Activated naive CD4-positive, alpha-beta T cell treated with anti-CD3 and anti-CD28 coated beads, Interleukin-2, amount 50 U/mL, for 16 hours (primary cell): ENCODE measurements around the gene IGF2BP3.

Source experiments
- DNase-seq: peaks from one replicate; pipeline ENCODE4 v3.0.0-alpha.2; 2020

Gene IGF2BP3

DNA sequence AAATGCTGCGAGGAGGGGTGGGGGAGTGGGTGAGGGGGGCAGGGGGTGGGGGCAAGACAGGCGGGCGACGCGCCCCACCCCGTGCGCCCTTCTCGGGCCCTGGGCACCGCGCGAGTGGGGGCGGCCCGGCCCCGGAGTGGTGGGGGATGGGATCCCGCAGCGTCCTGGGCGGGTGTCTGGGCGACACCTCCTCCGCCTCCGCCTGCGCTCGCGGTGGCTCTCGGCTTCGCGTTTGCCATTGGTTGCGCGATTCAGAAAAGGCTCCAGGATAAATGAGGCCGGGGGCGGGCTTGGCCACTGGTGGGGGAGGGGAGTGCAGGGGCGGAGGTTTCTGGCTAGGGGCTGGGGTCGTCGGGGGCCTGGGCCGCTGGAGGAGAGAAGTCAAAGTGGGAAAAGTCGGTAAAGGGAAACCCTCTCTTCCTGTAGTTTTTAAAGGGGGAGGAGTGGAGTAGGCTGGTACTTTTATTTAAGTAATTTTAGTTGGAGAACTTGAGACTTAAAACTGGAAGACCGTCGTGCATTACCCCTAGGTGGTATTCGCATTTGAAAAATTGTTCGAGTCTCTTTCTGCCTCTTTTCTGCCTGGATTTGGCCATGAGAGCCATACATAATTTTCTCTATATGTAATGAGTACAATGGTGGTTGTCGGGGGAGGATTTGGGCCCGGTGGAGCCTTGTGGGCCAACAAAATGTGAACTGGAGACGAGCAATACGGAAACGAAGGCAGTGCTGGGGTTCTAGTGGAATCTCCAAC is 992 bp upstream of the IGF2BP3 start:
- peak; percentile 16 for DNase-seq

DNA sequence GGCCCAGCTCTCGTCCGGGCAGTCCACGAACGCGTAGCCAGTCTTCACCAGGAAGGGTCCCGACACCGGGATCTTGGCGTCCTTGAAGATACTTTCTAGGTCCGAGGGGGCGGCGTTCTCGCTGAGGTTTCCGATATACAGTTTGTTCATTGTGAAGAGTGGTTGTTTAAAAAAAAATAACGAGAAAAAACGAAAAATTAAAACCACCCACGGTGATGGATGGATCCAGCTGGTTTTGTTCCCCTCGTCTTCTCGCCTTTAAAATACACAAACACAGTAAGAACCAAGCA is 385 bp downstream of the IGF2BP3 start:
- peak; percentile 17 for DNase-seq

DNA sequence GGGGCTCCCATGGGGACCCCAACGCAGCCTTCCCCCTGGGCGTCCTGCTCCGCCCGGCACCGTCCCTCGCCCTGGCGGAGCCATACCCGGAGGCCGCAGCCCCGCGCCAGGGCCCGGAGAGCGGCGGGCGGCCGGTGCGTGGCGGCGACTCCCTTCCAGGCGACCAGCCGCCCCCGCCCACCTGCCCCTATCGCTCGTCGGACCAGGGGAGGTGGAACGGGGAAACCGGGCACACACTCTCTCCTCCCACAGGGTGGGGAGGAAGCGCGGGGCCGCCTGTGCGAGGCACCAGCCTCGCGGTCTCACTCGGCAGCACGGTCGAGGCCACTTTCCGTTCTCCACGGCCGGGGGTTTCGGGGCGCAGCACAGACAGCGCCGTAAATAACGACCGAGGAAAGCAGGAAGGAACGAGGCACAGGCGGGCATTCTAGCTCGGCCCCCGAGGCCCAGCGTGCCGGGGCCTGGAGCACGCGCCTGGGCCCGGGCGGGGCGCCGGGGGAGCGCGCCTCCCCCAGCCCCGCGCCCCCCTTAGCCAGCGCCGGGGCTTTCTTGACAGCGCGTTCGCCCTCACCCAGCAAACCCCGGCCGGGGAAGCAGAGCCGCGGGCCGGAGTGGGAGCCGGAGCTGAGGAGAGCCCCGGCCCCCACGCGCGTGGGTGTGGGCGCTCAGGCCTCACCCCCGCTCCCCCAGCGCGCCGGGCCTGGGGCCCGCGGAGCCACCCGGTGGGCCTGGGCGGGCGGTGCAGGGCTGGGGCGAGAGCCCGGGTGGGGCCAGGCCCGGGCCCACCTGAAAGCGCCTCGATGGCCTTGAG is 936 bp downstream of the IGF2BP3 start:
- peak; percentile 37 for DNase-seq

DNA sequence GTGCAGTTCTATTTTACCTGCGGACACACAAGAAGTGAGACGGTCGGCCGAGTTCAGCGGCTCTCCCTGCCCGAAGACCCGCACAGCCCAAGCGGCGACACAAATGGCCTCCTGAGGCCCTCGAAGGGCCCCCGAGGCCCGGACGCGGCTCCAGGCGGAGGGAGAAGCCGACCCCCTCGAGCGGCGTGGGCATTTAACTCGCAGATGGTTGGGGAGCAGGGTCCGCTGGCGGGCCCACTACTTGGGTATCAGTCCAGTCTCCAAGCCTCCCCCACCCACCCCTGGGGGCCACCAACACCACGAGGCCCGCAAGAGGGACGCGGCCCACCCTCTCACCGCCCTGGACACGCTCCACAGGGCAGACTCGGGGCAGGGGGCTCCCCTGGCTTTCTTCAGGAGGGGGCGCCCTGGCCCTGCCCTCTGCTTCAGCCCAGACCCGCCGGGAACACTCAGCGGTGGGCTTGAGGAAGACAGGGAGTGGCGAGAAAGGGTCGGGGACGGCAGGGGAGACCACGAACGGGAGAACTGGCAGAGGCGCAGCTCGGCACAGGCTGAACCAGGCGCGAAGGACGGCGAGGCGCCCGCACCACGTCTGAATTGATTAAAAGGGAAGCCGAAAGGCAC is 1.7 kb downstream of the IGF2BP3 start:
- DNase-seq = peak; percentile 35

DNA sequence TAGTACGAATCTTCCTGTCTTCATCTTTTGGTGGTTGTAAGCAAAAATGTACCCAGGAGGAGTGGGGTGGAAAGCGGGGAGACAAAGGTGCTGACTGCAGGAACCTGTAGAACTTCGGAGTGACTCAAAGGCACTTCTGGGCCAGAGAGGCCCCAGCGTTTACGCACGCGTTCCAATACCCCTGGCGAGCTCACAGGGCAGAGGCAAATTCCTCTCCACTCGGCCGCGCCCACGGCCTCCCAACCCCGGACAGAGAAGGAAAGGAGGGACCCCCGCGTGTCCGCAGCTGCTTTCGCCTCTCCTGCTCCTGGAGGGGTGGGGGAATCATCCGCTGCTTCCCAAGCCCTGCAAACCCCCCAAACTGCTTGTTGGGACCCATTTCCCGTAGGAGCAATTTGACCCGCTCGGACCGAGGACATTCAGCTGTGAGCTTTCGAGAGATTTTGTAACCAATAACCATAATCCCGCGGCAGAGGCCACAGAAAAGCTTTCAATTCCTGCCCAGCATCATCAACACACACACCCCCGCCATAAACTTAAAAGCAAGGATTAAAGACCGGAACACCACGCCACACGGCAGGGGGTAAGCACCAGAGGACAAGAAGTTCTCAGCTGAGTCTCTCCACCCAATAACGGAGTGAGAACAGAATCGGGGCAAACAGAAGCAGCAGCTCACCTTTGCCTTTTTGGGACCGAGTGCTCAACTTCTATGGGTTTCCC is 2.3 kb downstream of the IGF2BP3 start:
- peak; percentile 21 for DNase-seq

DNA sequence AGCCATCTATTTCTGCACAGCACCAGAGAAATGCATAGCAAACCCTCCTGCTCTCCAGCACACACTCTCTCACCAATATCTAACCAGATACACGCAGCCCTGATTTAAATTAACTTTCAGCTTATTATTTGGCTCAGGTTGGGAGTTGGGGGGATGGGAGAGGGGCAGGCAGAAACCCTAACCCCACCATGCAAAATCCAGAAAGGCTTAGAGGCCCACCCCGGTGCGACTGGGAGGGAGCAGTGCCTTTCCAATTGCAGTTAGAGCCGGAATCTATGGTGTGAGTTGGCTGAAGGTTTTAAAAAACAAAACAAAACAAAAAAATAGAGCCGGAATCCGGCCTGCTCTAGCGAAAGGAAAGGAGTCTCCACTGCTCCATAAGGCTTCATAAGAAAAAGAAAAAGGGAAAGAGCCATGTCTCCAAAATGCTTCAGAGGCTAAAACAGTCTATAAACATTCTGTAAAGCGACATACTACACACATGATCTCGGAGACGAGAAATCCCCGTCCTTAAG is 2.9 kb downstream of the IGF2BP3 start:
- DNase-seq = no peak

DNA sequence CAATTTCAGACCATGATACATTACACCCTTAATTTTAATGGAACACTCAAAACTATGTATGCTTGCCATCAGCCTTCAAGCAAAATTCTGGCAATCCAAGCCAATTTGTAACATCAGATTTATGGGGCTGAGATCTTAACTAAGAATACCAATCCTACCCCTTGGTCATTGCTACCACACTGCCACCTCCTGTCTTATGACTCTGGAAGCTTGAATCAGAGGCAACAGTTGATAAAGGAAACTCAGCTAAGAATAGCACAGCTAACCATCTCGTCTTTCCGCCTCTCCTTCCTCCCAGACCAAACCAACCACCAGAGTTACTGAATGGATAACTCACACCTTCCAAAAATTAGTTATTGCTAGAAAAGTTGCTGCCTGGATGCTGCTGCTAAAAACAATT is 7.4 kb downstream of the IGF2BP3 start:
- DNase-seq = no peak

DNA sequence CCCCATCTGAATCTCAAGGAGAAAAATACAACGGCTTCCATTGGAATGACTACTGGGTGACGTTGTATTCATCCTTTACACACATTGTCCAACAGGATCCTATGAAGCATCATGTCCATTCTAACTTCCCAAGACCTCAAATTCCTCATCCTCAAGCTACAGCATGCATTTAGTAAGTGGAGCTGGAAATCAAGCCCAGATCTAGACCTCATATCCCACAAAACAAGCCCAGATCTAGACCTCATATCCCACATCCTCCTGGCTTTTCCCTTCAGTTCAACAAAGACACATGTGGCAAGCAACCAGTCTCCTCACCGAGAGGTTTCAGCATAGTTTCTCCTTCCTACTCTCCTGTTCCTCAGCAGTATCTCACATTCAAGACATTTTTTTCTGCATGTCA is 12.2 kb downstream of the IGF2BP3 start:
- no peak for DNase-seq

DNA sequence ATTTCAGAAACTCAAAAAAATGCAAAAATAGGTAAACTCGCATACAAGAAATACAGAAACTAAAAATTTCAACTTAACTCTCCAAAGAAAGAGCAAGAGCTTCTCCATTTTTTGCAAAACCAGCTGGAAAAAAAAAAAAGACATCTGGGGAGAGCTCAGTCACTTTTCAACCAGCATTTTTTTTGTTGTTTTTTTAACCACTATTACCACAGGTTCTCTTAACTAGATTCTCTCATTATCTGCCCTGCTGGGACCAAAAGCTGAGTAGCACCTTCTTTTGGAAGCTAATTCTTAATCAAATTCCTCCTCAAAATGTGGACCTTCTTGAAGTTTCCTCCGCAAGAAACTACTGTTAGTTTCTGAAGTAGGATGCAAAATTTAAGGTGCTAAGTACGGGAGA is 14.2 kb downstream of the IGF2BP3 start:
- no peak for DNase-seq

DNA sequence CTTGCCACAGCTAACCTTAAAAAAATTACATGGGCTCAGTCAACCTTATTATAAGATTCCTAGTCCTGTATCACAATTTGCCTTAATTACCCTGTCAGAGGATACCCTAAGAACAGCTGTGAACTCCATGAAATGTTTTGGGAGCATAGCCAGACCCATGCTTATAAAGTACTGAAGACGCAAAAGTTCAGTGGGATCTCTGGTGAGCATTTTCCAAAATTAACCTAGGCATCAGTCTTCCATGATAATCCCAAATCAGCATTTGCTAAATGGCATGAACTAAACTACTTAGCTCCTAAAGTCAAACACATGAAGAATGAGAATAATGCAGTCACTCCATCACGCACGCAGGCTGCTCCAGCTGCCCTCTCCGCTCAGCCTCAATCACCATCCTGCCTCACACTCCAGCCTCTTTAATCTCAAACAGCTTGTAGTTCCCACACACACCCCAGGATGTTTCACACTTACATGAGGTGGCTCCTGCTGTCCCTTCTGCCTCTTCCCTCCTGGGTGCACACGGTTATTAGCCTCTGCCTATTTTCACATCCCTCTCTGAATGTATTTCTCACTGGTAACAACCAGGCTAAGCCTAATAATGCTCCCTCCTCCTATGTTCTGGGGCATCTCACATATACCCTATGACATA is 15.3 kb downstream of the IGF2BP3 start:
- no peak for DNase-seq

DNA sequence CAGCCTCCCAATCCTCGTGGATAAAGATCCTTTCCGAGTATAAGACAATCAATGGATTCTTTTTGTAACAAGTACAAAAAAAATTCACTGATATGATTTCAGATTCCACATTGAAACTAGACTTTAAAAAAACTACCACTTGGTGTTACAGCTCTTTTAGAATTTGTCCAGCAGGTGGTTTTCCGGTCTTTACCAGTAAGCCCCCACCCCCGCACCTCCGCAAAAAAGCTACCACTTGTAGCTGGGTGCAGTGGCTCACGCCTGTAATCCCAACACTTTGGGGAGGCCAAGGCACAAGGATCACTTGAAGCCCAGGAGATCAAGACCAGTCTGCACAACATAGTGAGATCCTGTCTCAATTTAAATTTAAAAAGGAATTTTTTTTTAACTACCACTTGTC is 19.8 kb downstream of the IGF2BP3 start:
- no peak for DNase-seq

DNA sequence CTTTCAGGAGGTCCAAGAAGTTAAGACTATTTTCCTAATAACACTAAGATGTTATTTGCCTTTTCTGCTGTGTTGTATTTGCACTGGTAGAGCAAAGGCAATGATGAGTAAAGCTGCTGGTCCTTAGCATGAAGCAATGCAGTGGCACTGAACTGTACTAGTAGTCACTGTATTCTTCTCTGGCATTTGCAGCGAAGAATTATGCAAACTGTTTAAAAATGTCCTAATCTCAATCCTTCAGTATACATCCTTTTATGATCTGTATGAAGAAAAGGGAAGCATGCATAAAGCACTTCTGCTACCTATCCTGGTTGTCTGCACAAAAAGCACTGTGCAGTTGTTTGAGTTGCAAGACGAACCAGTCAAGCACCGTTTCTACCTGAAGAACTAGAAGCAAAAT is 20.4 kb downstream of the IGF2BP3 start:
- no peak for DNase-seq

DNA sequence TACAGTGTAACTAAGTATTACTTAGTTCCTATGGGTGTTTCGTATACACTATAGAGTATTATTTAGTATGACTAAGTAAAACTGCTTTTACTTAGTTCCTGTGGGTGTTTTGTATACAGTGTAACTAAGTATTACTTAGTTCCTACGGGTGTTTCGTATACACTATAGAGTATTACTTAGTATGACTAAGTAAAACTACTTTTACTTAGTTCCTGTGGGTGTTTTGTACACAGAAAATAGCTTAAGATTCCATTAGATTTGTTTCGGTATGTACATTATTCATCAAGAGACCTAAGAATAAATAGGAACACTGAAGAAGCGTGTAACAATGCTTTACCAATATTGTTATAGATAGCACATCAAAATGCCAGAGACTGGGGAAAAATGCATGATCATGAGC is 25.0 kb downstream of the IGF2BP3 start:
- no peak for DNase-seq

DNA sequence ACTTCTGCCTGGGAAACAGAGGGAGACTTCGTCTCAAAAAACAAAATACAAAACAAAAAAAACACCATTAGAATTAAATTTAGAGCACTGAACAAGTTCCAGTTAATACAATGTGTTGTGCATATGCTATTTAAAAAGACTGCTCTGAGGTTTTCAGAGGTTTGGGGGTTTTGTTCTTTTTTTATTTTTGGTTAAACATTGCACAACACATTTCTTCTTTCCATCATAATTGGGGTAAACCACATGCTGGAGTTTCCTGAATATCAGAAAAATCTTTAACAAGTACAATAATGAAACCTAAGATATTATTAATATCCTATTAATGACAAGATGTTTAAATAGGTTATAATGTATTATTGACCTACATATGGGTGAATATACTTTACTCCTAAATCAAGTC is 26.3 kb downstream of the IGF2BP3 start:
- no peak for DNase-seq

DNA sequence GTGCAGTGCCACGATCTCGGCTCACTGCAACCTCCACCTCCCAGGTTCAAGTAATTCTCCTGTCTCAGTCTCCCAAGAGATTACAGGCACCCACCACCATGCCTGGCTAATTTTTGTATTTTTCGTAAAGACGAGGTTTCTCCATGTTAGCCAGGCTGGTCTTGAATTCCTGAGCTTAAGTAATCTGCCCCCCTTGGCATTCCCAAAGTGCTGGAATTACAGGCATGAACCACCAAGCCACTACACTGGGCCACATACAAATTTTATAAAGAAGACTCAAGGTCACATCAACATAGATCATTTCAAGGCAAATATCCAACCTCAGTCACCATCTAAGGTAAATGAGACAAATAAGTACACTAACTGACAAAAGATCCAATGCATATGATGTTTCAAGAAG is 32.1 kb downstream of the IGF2BP3 start:
- DNase-seq = no peak

DNA sequence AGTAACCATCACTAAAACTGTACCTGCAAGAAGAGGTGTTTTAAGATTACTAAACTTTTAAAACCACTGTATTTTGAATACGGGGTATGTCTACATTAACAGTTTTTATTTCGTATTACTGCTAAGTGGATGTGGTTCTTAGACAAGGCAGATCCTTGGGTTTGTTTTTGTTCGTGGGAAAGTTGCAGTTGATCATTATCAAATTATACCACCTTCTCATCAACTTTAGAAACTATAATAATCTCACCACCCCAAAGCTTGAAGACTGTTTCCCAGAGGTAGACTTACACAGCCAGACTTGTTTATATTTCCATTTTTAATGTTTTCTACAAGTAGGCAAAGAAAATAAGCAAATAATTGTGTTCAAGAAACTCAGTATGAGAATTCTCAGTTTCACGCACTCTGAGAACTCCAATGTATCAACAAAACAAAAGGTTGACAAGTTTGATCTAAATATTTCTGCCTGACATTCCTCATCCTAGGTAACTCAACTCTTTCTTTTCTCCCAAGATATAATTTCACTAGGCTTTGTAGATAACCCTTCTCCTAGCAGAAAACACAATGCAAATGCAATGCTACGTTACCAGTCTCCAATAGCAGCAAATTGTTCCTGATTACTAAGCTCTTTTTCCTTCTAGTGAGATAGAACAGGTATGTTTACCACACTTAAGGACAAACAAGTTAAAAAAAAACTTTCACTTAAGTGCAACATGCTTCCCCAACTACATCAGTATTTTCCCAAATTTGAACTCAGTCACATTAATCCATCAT is 36.0 kb downstream of the IGF2BP3 start:
- no peak for DNase-seq

DNA sequence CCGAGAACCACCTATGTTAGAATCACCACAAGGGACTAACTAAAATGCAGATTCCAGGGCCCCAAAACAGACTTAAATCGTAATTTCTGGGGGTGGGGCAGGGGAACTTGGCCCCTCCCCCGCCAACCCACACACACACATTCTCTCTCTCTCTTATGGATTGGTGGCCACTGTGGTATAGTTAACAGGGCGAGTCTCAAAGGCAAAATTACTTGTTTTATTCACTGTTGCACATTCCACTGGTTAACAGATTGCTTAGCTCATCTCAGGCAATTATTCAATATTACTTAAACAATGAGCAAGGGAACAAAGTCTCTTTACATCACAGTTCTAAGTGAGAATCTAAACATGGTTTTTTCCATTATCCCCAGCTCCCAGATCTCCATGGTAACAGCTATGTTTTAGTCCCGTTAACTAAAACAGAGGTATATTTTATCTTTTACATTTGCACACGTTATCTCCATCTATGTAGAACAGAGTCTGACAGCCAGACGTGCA is 38.5 kb downstream of the IGF2BP3 start:
- no peak for DNase-seq

DNA sequence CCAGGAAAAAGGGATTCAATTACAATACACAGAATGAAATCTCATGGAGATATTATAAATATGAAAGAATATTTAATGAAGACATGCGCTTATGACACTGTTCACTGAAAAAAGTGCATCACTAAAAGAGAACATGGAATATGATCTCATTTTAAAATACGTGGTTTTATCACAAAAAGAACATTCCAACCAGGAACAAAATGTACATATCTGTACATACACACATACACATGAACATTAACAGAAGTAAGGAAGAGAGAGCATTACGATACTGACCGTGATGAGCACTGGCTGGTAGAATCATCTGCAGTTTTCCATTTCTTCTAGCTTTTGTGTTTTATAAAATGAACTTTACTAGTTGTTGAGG is 39.4 kb downstream of the IGF2BP3 start:
- no peak for DNase-seq

DNA sequence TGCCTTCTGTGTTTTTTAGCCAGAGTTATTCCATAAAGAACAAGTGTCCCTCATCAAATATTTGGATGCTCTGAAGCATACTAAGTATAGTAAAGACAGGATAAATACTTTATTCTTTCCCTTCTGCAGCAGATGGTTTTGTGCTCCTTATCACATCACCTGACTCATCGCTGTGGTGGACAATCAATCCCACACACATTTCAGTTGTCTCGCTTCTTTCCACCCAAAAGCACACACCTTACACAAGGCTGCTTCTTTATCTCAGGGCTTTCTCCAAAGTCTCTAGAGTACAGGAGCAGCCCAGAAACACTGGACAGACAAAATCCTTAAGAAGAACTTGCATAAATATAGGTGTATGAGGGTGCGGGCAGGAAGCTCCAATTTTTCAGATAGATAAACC is 43.4 kb downstream of the IGF2BP3 start:
- no peak for DNase-seq

DNA sequence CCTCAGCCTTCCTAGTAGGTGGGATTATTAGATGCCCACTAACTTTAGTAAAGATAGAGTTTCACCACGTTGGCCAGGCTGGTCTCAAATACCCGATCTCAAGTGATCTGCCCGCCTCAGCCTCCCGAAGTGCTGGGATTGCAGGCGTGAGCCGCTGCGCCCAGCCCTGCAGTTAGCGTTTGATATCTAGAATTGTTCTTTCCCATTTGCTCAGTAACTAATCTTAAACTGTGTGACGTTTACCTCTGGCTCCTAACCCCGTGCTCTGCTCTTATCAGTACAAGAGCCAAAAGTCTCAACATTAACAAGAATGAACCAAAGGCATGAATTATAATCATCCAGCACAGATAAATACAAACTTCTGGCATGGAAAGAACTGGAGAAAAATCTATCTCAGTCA is 47.4 kb downstream of the IGF2BP3 start:
- no peak for DNase-seq

DNA sequence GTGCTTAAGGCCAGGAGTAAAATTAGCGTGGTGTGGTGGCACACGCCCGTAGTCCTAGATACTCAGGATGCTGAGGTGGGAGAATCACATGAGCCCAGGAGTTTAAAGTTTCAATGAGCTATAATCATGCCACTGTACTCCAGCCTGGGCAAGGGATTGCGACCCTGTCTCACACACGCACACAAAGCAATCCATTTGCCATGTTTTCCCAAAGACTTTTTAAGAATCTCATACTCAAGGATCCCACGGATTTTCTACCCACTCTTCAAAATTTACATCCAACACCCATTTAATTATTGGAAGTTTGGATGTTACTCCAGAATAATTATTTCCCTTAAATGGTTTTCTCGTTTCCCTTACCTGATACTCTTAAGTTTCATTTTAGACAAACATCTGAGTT is 47.9 kb downstream of the IGF2BP3 start:
- DNase-seq = no peak

DNA sequence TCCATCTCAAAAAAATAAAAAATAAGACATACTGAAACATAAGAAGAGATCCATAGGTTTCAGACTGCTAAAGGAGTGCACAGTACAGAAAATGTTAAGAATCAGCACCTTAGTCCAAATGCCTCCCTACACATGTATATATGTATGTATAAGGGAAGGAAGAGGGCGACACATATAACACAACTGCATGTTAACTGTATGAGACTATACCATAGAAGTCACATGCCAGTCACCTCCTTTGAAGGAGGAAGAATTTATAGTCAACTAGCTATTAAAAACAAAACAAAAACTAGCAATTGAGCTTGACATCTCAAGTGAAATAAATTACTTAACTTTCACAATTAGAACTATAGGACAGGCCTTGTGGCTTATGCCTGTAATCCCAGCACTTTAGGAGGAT is 50.4 kb downstream of the IGF2BP3 start:
- no peak for DNase-seq
